ENCODE results near the gene NME3. TPM values are rescaled to one million over a fixed set of nuclear protein-coding genes. Genes with fewer than 3 reads are reported as not detected.

Gene NME3
- total and polyA plus RNA-seq, 2 of the 4 experiments (the other 2 are of a cell fraction), result 12.7 to 41.2 TPM

GRCh38 chr16:1782408-1783264, 11.3 kb upstream of the NME3 start, which contains the start of the genes NUBP2 and SPSB3:
TSS of gene NUBP2 (plus strand) at chr16:1782960. CDS start at chr16:1783021, 61 bp downstream.
TSS of gene SPSB3 (minus strand) at chr16:1782571. CDS start at chr16:1781483, 1,088 bp downstream.
- Histone ChIP-seq H4K20me1 (ENCODE audit: insufficient read depth, low read length) (peaks cover 42% of the 10 kb centered on the region), H3K27me3 (ENCODE audit: control insufficient read depth, insufficient read depth, low read length) (no peaks in the 10 kb centered on the region), H3K23ac (ENCODE audit: low read depth, low read length) (peak within 1 kb of the TSS; percentile 82), H3K27ac (ENCODE audit: insufficient read depth, low read length) (peak within 1 kb of the TSS; percentile 27; the same call in 1 of the 2 replicates), H2AFZ (replicated peaks; ENCODE audit: low read length, poor library complexity) (peak within 1 kb of the TSS; percentile 88), H3K4me3 (ENCODE audit: insufficient read depth, low read depth, low read length) (peak within 1 kb of the TSS; percentile 79), H3K4me2 (ENCODE audit: low read depth, low read length) (peak within 1 kb of the TSS; percentile 92), H3K18ac (ENCODE audit: low read depth, low read length) (no peak within 1 kb of the TSS), H4K5ac (ENCODE audit: low read depth, low read length) (no peak within 1 kb of the TSS), H2BK5ac (ENCODE audit: low read depth, low read length, poor library complexity, severe bottlenecking) (no peak within 1 kb of the TSS), H4K91ac (ENCODE audit: insufficient read depth, low read depth, low read length) (no peak within 1 kb of the TSS), H4K8ac (ENCODE audit: low read depth in 2 of 2, low read length in 2 of 2) (peak within 1 kb of the TSS in 1 of 2 experiments; percentile 70; a peak in 1 of 4 replicates), H2AK5ac (ENCODE audit: low read depth, low read length) (peak within 1 kb of the TSS; percentile 24; the same call in 1 of the 2 replicates), H2BK20ac (ENCODE audit: low read depth, low read length) (no peak within 1 kb of the TSS), H3K14ac (replicated peaks; ENCODE audit: low read depth, low read length) (peak within 1 kb of the TSS; percentile 52), H3K9ac (ENCODE audit: low read depth, low read length) (peak within 1 kb of the TSS; percentile 92), H2AK9ac (replicated peaks; ENCODE audit: low read depth, low read length, poor library complexity) (peak within 1 kb of the TSS; percentile 88), H2BK120ac (ENCODE audit: low read depth, low read length) (no peak within 1 kb of the TSS), H3K36me3 (ENCODE audit: control insufficient read depth, insufficient read depth, low read length) (peaks cover 29% of the 10 kb centered on the region), H3K56ac (ENCODE audit: extremely low read depth, insufficient read depth, low read length) (peak within 1 kb of the TSS; percentile 39; the same call in 1 of the 2 replicates), H3K4ac (ENCODE audit: low read depth, low read length) (peak within 1 kb of the TSS; percentile 7; the same call in 1 of the 2 replicates), H2BK15ac (ENCODE audit: low read depth, low read length) (no peak within 1 kb of the TSS), H3K4me1 (ENCODE audit: control insufficient read depth, insufficient read depth, low read length) (peaks cover 3% of the 10 kb centered on the region; the same call in 1 of the 2 replicates), H3K9me3 (ENCODE audit: control insufficient read depth, insufficient read depth, low read length) (no peaks in the 10 kb centered on the region), H3K9me1 (ENCODE audit: insufficient read depth, low read length) (peaks cover 7% of the 10 kb centered on the region; the same call in 1 of the 2 replicates), H3K79me1 (ENCODE audit: low read depth in 1 of 2, low read length in 2 of 2) (peaks cover 17 to 69% of the 10 kb centered on the region in 2 experiments)
- ChIA-PET CTCF (interaction anchor here (0.5 to 1.2 kb wide), 4 partner anchors 10 to 140 kb away, joined by 3 to 4 read pairs (median 3); partner anchors contain the start of genes EME2 and MRPS34), POLR2A (ENCODE audit: unreplicated experiment) (no interaction called here)
- intact Hi-C loops (cut with micrococcal nuclease) (loop anchor here (5.0 kb wide), 1 partner anchor 45 kb away; the partner anchor contains the start of genes FAHD1 and HAGH), in situ Hi-C loops (cut with MboI; ENCODE audit: low sequenced_read_pairs) (no loop called here), dilution Hi-C loops (cut with HindIII; ENCODE audit: low sequenced_read_pairs, unreplicated experiment) (no loop called here)
- DNase-seq, result peak; percentile 100
- TF ChIP-seq MAFK (IDR thresholded peaks at IDR 0.05; ENCODE audit: low read depth, low read length), result no peak
- TF ChIP-seq NFE2L2 (IDR thresholded peaks at IDR 0.05; ENCODE audit: low read depth, low read length), result no peak
- peak; percentile 81 for TF ChIP-seq FOS (IDR thresholded peaks at IDR 0.05; ENCODE audit: low read depth, low read length)
- peak; percentile 17; the same call in 1 of the 2 replicates for TF ChIP-seq USF2 (IDR thresholded peaks at IDR 0.05; ENCODE audit: low read depth, low read length)
- peak; percentile 42; the same call in 1 of the 2 replicates for TF ChIP-seq MAZ (IDR thresholded peaks at IDR 0.05; ENCODE audit: borderline replicate concordance, low read depth, low read length)
- TF ChIP-seq MXI1 (IDR thresholded peaks at IDR 0.05; ENCODE audit: borderline replicate concordance, low read depth, low read length), result peak; percentile 79; the same call in 1 of the 2 replicates
- no TSS peak for BruUV-seq (replicated peaks)
- 1% methylated on average over 68 of the region's 102 CpGs; no CpG with 5 or more reads in 1 of the 2 experiments for WGBS, 2 experiments (ENCODE audit: extremely low coverage in 2 of 2, insufficient read length in 1 of 2)
- ATAC-seq (ENCODE audit: low read depth), result peak; percentile 91
